Measurements from ENCODE around the gene CHD8.
"Not testable (repeated sequence)": the region's sequence is repeated elsewhere in the genome, so short reads cannot be mapped to it uniquely, and the experiment has no call there.

Gene CHD8

GRCh38 chr14:21437063-21437901 lies 18.6 kb downstream of the CHD8 start:
- peak; percentile 100 for DNase-seq

- no peak for DNase-seq
Observed at GRCh38 chr14:21436567-21437062, 19.3 kb downstream of the CHD8 start.

DNA sequence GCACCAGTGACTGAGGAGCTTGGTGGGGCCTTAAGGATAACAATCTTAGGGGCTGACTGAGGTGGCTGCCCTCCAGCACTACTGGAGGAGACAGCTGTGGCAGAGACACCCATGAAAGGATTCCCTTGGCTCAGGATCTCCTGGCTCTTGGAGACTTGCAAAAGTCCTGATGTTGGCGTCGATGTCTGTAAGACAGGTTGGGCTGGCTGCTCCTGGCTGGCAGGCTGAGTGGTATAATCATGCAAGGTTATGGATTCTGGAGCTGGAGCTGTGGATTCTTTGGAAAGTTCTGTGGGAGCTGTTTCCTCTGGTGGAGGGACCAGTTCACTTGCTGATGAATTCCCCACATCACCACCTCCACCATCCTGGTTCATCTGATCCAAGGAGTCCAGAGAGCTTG lies 24.8 kb downstream of the CHD8 start:
- no peak for DNase-seq

GRCh38 chr14:21428930-21429329 lies 27.0 kb downstream of the CHD8 start:
- no peak for DNase-seq

DNA sequence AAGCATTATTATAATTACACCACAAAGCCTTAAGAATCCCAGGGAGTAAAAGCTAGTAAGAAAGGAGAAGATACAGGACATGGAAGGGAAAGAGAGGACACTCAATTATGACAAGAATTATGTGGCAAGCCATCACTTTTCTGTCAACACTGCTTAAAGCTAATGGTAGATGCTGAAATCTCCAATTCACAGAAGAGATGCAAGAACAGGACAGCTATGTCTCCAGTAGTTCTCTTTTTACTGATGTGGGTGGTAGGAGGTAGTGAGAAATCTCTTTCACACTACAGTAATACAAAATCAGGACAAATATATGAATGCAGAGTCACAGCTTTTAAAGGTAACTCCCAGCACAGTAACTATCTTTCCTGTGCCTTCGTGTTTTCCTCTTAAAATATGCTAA lies 29.2 kb downstream of the CHD8 start:
- no peak for DNase-seq

GRCh38 chr14:21419528-21419927 lies 36.4 kb downstream of the CHD8 start:
- no peak for DNase-seq

DNA sequence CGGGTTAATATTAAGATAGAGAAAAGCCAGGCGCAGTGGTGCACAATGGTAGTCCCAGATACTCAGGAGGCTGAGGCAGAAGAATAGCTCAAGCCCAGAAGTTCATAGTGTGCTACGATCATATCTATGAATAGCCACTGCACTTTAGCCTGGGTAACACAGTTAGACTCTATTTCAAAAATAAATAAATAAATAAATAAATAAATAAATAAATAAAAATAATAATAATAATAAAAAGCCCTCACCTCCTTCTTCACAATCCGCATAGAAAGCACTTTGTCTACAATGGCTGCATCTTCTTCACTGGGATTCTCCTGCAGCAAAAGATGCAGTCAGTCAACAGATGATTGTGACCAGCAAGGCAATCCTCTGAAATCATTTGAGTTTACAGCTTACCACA lies 40.6 kb downstream of the CHD8 start:
- DNase-seq = no peak

DNA sequence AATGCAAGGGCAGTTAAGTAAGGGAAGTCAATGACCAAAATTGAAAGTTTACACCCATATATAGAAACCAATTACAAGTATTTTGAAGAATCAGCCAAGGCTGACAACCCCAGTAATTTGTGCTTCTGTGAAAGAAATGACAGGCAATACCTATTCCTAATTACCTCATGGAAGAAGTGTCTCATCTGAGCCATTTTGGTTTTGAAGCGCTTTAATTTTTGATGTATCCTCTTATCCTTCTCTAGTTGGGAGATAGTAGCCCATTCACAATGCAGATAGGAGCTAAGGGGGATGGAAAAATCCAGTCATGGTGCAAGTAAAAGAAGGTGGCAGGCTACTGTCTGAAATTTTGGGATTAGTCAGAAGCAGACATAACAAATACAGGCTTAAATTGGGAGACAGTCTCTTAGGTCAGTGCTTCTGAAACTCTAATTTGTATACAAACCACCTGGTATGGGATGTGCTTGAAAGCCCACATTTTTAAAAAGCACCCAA lies 41.7 kb downstream of the CHD8 start:
- DNase-seq = no peak

- no peak for DNase-seq
Observed at GRCh38 chr14:21408147-21408546, 47.8 kb downstream of the CHD8 start.

DNA sequence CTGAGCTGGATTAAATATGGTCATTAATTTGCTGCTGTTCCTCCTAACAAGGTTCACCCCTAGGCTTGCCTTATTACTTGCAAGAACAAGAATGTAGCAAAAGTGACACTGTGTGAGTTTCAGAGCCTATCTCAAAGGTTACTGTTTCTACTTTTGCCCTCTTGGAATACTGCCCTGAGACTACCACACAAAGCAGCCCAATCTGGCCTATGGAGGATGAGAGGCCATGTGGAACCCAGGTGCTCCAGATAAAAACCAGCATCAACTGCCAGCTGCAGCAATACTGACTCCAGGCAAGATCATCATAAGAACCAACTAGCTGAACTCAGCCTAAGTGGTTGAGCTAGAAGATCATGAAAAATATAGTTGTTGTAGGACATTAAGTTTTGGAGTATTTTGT lies 49.7 kb downstream of the CHD8 start:
- DNase-seq = no peak

GRCh38 chr14:21405097-21405496 lies 50.8 kb downstream of the CHD8 start:
- DNase-seq = no peak

GRCh38 chr14:21399311-21399870 lies 56.5 kb downstream of the CHD8 start:
- DNase-seq = no peak

GRCh38 chr14:21398901-21399300 lies 57.0 kb downstream of the CHD8 start:
- DNase-seq = no peak

- no peak for DNase-seq
Observed at GRCh38 chr14:21395450-21395849, 60.5 kb downstream of the CHD8 start.

DNA sequence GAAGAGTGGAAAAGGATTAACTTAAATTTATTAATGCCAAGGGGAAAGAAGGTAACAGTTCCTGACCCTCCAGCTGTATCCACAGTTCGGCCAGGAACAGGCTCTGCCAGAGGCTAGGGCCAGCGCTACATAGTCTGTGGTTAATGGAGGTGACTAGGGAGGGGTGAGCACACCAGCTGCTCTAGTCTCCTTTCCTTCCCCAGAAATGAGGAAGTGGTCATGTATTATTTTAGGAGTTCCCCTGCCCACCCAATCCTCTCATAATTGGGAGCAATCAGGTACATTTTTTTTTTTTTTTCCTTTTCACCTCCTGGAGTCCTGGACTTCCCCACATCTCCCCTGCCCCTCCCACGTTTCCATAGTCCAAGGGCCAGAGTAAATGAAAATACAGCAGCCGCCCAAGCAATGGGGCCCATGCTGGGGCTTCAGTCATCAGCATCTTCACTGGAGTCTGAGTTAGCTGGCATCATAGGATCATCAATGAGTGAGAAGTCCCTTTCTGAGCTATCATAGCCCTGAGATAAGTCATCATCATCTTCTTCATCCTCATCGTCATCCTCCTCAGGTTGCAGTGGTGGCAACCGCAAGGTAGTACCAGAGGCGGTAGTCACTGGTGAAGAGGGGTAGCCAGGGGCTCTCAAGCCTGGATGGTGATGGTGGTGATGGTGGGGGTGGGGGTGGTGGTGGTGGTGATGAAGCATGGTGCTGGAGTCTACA lies 70.6 kb downstream of the CHD8 start:
- peak; percentile 83 for DNase-seq

- DNase-seq = peak; percentile 74
Observed at GRCh38 chr14:21384494-21384851, 71.5 kb downstream of the CHD8 start.

GRCh38 chr14:21383848-21384493 lies 72.0 kb downstream of the CHD8 start, which contains the start of gene SUPT16H:
Gene SUPT16H, minus strand, starts transcription at chr14:21384019. Its CDS starts 92 bp downstream, at chr14:21383927.
- DNase-seq = peak; percentile 99

DNA sequence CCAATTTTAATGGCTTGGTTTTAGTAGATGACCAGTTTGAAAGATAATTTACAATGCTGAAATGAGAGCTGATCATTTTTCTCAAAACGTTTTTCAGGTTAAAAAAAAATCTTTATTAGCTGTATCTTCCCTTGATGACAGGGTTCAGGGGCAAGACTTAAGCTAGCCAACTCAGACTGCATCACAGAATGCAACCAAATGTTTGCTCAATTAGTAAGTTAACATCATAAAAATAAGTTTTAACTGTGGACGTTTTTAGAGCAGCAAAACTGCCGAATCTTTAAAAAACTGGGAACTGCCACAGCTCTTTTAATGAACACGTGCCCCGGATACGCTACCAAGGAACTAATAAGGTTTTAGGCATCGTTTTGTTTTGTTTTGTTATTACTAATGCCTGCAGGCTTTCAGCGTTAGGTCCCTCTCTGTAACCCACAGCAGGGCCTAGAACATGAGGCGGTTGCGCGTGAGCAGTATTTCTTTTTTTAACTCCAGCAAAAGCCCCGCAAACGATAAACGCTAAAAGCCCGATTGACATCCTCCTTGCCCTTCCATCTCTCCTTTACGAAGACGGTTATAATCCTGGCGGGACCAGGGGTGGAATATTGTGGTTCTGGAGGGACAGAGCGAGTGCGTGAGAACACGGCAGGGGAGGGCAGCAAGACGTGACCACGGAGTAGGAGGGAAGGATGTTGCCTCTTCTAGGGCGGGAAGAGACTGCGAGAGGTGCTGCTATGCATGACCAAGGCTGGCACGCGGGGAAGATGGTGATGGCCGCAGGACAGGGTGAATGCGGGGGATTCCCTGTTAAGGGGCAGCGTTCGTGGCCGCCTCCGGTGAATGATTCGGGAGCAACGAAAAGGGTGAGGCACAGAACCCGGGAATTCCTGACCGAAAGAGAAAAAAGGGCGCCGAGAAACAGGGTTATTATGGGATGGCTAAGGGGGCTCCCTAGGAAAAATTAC lies 72.8 kb downstream of the CHD8 start:
- DNase-seq = peak; percentile 82

DNA sequence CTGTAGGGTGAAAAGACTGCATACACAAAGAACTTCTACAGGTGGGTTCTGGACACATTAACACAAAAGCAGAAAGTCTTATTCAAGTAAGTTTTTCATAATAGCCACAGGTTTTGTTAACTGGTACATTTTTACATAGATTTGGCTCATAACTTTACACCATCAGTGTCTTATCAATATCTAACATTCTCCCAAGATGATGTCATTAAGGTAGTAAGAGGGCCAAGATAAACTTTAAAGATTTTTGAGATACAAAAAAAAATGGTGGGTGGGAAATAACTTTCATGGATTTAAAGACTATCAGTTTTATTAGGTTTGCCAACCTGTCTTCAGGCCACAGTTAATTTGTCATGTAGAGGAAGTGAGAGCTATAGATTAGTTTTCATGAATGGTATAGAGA lies 73.8 kb downstream of the CHD8 start:
- DNase-seq = peak; percentile 27

GRCh38 chr14:21379338-21379737 lies 76.6 kb downstream of the CHD8 start:
- no peak for DNase-seq

DNA sequence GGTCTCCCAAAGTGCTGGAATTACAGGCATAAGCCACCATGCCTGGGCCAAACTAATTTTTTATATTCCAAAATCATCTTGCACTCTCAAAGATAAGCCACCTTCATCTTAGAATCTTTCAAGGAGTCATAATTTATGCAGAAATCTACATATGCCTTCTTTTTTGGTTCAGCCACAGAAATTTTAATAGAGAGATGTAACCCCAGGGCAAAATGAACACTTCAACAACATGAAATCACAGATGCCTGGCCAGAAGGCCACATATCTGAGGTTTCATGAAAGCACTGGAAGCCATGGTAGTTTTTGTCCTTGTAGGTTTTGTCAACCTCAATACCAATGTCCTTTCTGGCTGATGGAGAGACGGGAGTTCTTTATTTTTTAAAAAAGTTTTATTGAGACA lies 81.9 kb downstream of the CHD8 start:
- no peak for DNase-seq

DNA sequence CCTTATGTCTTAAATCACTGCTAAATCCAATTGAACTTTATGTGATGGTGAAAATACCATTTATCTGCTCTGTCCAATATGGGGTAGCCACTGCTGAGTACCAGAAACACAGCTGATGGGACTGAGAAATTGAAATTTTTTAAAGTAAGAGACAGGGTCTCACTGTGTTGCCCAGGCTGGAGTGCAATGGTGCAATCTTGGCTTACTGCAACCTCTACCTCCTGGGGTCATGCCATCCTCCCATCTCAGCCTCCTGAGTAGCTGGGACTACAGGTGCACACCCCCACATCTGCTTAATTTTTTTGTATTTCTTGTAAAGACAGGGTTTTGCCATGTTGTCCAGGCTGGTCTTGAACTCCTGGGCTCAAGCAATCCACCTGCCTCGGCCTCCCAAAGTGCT lies 83.1 kb downstream of the CHD8 start:
- DNase-seq = not testable (repeated sequence)
